Trophoblast cell (in vitro differentiated cells and primary cell): ENCODE data around the gene DOCK11.
"Not testable (repeated sequence)": the region's sequence is repeated elsewhere in the genome, so short reads cannot be mapped to it uniquely, and the experiment has no call there.

Source experiments
- DNase-seq, 2 donors: peaks; one replicate each; pipeline ENCODE4 v3.0.0-alpha.2; 2016
- H2AFZ ChIP-seq: 2 replicates; pipeline ENCODE4 v1.6.1; 2013; ENCODE audit warnings: low read length, moderate library complexity, mild to moderate bottlenecking; ENCODE audit not compliant: insufficient read depth, poor library complexity
- H2AK5ac ChIP-seq: 2 replicates; pipeline ENCODE4 v1.6.1; 2013; ENCODE audit warnings: mild to moderate bottlenecking, low read length
- H2BK120ac ChIP-seq: 2 replicates; pipeline ENCODE4 v1.6.1; 2013; ENCODE audit warnings: low read length, mild to moderate bottlenecking, moderate library complexity; ENCODE audit not compliant: insufficient read depth, poor library complexity
- H2BK12ac ChIP-seq: 2 replicates; pipeline ENCODE4 v1.6.1; 2013; ENCODE audit warnings: mild to moderate bottlenecking, low read length, moderate library complexity
- H2BK5ac ChIP-seq: 2 replicates; pipeline ENCODE4 v1.6.1; 2013; ENCODE audit warnings: low read length, low read depth, moderate library complexity, mild to moderate bottlenecking; ENCODE audit not compliant: poor library complexity
- H3K14ac ChIP-seq: 2 replicates; pipeline ENCODE4 v1.6.1; 2013; ENCODE audit warnings: mild to moderate bottlenecking, low read length
- H3K18ac ChIP-seq: 2 replicates; pipeline ENCODE4 v1.6.1; 2013; ENCODE audit warnings: mild to moderate bottlenecking, low read length
- H3K23ac ChIP-seq: 2 replicates; pipeline ENCODE4 v1.6.1; 2013; ENCODE audit warnings: low read length
- H3K27ac ChIP-seq: 2 replicates; pipeline ENCODE4 v1.5.1; 2013; ENCODE audit warnings: low read depth, mild to moderate bottlenecking, inconsistent platforms, low read length, moderate library complexity
- H3K27me3 ChIP-seq: 2 replicates; pipeline ENCODE4 v1.6.1; 2013; ENCODE audit warnings: inconsistent platforms, mild to moderate bottlenecking, low read length, moderate library complexity; ENCODE audit not compliant: insufficient read depth
- H3K36me3 ChIP-seq, 2 experiments: 1 replicate in 1 of 2; 2 replicates in 1 of 2; pipeline ENCODE4 v1.6.1; 2013; ENCODE audit warnings: low read length in 2 of 2, mild to moderate bottlenecking in 2 of 2, moderate library complexity in 1 of 2; ENCODE audit not compliant: insufficient read depth in 2 of 2, control insufficient read depth in 1 of 2
- H3K4ac ChIP-seq: 2 replicates; pipeline ENCODE4 v1.6.1; 2013; ENCODE audit warnings: low read depth, mild to moderate bottlenecking, low read length, moderate library complexity
- H3K4me1 ChIP-seq, 2 experiments: 1 replicate in 1 of 2; 2 replicates in 1 of 2; pipeline ENCODE4 v1.6.1; 2013; ENCODE audit warnings: low read length in 2 of 2, mild to moderate bottlenecking in 2 of 2, moderate library complexity in 1 of 2; ENCODE audit not compliant: insufficient read depth in 2 of 2, control insufficient read depth in 1 of 2
- H3K4me2 ChIP-seq: 2 replicates; pipeline ENCODE4 v1.6.1; 2013; ENCODE audit warnings: inconsistent platforms, mild to moderate bottlenecking, low read length, moderate library complexity
- H3K4me3 ChIP-seq: 2 replicates; pipeline ENCODE4 v1.5.1; 2013; ENCODE audit warnings: mild to moderate bottlenecking, low read depth, low read length, inconsistent platforms
- H3K79me1 ChIP-seq: one replicate; pipeline ENCODE4 v1.6.1; 2013; ENCODE audit warnings: low read length
- H3K79me2 ChIP-seq: 2 replicates; pipeline ENCODE4 v1.6.1; 2013; ENCODE audit warnings: low read length, mild to moderate bottlenecking; ENCODE audit not compliant: control insufficient read depth, insufficient read depth, poor library complexity
- H3K9ac ChIP-seq: 2 replicates; pipeline ENCODE4 v1.6.1; 2013; ENCODE audit warnings: mild to moderate bottlenecking, low read length
- H3K9me3 ChIP-seq: 2 replicates; pipeline ENCODE4 v1.6.1; 2013; ENCODE audit warnings: low read depth, mild to moderate bottlenecking, control low read depth, inconsistent platforms, low read length; ENCODE audit not compliant: insufficient read depth
- H4K12ac ChIP-seq: 2 replicates; pipeline ENCODE4 v1.6.1; 2013; ENCODE audit warnings: low read depth, mild to moderate bottlenecking, low read length, moderate library complexity
- H4K8ac ChIP-seq: 2 replicates; pipeline ENCODE4 v1.6.1; 2013; ENCODE audit warnings: low read depth, mild to moderate bottlenecking, low read length, moderate library complexity
- H4K91ac ChIP-seq: one replicate; pipeline ENCODE4 v1.6.1; 2013; ENCODE audit warnings: low read depth, mild to moderate bottlenecking, low read length, moderate library complexity
- WGBS: extraction: QIAGEN DNeasy Blood & Tissue Kit; methylation state at CpG from one replicate; pipeline ENCODE4 v1.1.7; 2013; ENCODE audit warnings: missing lambda C conversion rate; ENCODE audit not compliant: insufficient read length, insufficient coverage; ENCODE audit errors: extremely low coverage; 5-methylcytosine and 5-hydroxymethylcytosine counted together

Gene DOCK11

GRCh38 chrX:118716833-118717232 is 221.2 kb downstream of the DOCK11 start:
- not testable (repeated sequence) for H3K79me2 ChIP-seq, H3K79me1 ChIP-seq, H3K9ac ChIP-seq, H2AK5ac ChIP-seq, H3K23ac ChIP-seq, H2BK12ac ChIP-seq, H2AFZ ChIP-seq, H3K14ac ChIP-seq, H4K91ac ChIP-seq, H3K4me3 ChIP-seq, H3K27me3 ChIP-seq, H3K4ac ChIP-seq, H3K4me2 ChIP-seq, H3K36me3 ChIP-seq, DNase-seq, H2BK5ac ChIP-seq, H4K12ac ChIP-seq, H2BK120ac ChIP-seq, H3K27ac ChIP-seq, H3K18ac ChIP-seq, H3K9me3 ChIP-seq, H4K8ac ChIP-seq, H3K4me1 ChIP-seq
- no CpG with 5 or more reads among the region's 28 CpGs for WGBS

GRCh38 chrX:118717678-118718391 is 222.2 kb downstream of the DOCK11 start:
- H4K12ac ChIP-seq: no peak overlapping the region
- no peak overlapping the region for H3K14ac ChIP-seq
- H3K9me3 ChIP-seq: no peaks in the 10 kb centered on the region
- no peak overlapping the region for H2AK5ac ChIP-seq
- no CpG with 5 or more reads among the region's 13 CpGs for WGBS
- H3K4me1 ChIP-seq: no peaks in the 10 kb centered on the region
- H3K18ac ChIP-seq: no peak overlapping the region
- no peak overlapping the region for H3K27ac ChIP-seq
- DNase-seq: peak in 1 of 2 donors; percentile 23
- no peak overlapping the region for H2BK12ac ChIP-seq
- no peaks in the 10 kb centered on the region for H3K36me3 ChIP-seq
- no peak overlapping the region for H3K4ac ChIP-seq
- no peak overlapping the region for H4K8ac ChIP-seq
- H2BK120ac ChIP-seq: no peak overlapping the region
- no peak overlapping the region for H2BK5ac ChIP-seq
- no peak overlapping the region for H3K23ac ChIP-seq
- H2AFZ ChIP-seq: no peak overlapping the region
- H4K91ac ChIP-seq: no peak overlapping the region
- no peak overlapping the region for H3K4me2 ChIP-seq
- no peaks in the 10 kb centered on the region for H3K27me3 ChIP-seq
- no peak overlapping the region for H3K4me3 ChIP-seq
- no peaks in the 10 kb centered on the region for H3K79me1 ChIP-seq
- H3K79me2 ChIP-seq: no peaks in the 10 kb centered on the region
- no peak overlapping the region for H3K9ac ChIP-seq

GRCh38 chrX:118718737-118719136 is 223.1 kb downstream of the DOCK11 start:
- Histone ChIP-seq H2BK12ac (no peak overlapping the region), H3K27ac (no peak overlapping the region), H3K4ac (no peak overlapping the region), H3K4me3 (no peak overlapping the region), H4K91ac (no peak overlapping the region), H3K79me2 (no peaks in the 10 kb centered on the region), H3K27me3 (no peaks in the 10 kb centered on the region), H4K12ac (no peak overlapping the region), H3K36me3 (no peaks in the 10 kb centered on the region), H3K4me1 (no peaks in the 10 kb centered on the region), H3K4me2 (no peak overlapping the region), H2AFZ (no peak overlapping the region), H3K23ac (no peak overlapping the region), H2AK5ac (no peak overlapping the region), H3K9ac (no peak overlapping the region), H2BK120ac (no peak overlapping the region), H3K14ac (no peak overlapping the region), H2BK5ac (no peak overlapping the region), H4K8ac (no peak overlapping the region), H3K79me1 (no peaks in the 10 kb centered on the region), H3K9me3 (no peaks in the 10 kb centered on the region), H3K18ac (no peak overlapping the region)
- no CpG with 5 or more reads among the region's 2 CpGs for WGBS
- DNase-seq: no peak

- no peak overlapping the region for H3K4me3 ChIP-seq
- H3K36me3 ChIP-seq: no peaks in the 10 kb centered on the region
- WGBS: no CpG with 5 or more reads among the region's 3 CpGs
- no peak overlapping the region for H2BK120ac ChIP-seq
- no peaks in the 10 kb centered on the region for H3K4me1 ChIP-seq
- no peak overlapping the region for H3K23ac ChIP-seq
- no peak overlapping the region for H2BK12ac ChIP-seq
- H2BK5ac ChIP-seq: no peak overlapping the region
- no peaks in the 10 kb centered on the region for H3K9me3 ChIP-seq
- no peaks in the 10 kb centered on the region for H3K27me3 ChIP-seq
- no peaks in the 10 kb centered on the region for H3K79me1 ChIP-seq
- H4K91ac ChIP-seq: no peak overlapping the region
- no peak overlapping the region for H4K8ac ChIP-seq
- no peak overlapping the region for H3K4me2 ChIP-seq
- no peak overlapping the region for H3K4ac ChIP-seq
- H3K18ac ChIP-seq: no peak overlapping the region
- H2AK5ac ChIP-seq: no peak overlapping the region
- H3K27ac ChIP-seq: no peak overlapping the region
- H3K14ac ChIP-seq: no peak overlapping the region
- H4K12ac ChIP-seq: no peak overlapping the region
- H3K79me2 ChIP-seq: no peaks in the 10 kb centered on the region
- no peak overlapping the region for H2AFZ ChIP-seq
- H3K9ac ChIP-seq: no peak overlapping the region
- DNase-seq: no peak
Observed at GRCh38 chrX:118720058-118720707, 224.6 kb downstream of the DOCK11 start.
